Jurkat, Clone E6-1 (cell line): Measurements from ENCODE around the gene GDF10.

Experiments
- DNase-seq: peaks from one replicate; pipeline ENCODE4 v3.0.0-alpha.2; 2011; ENCODE audit warnings: low read depth, low spot score
- H3K4me3 ChIP-seq: 2 replicates; pipeline ENCODE4 v1.5.1; 2011; ENCODE audit warnings: mild to moderate bottlenecking, low read length, control low read depth, moderate library complexity

The GDF10 gene

GRCh38 chr10:47264797-47265281 lies 35.2 kb upstream of the GDF10 start:
- H3K4me3 ChIP-seq, result no peak overlapping the region
- peak; percentile 88 for DNase-seq

GRCh38 chr10:47266602-47267001 lies 33.4 kb upstream of the GDF10 start:
- no peak for DNase-seq
- H3K4me3 ChIP-seq, result no peak overlapping the region

- no peak overlapping the region for H3K4me3 ChIP-seq
- no peak for DNase-seq
Measured at GRCh38 chr10:47268696-47269095, 31.3 kb upstream of the GDF10 start.

GRCh38 chr10:47269294-47269693 lies 30.7 kb upstream of the GDF10 start:
- no peak for DNase-seq
- no peak overlapping the region for H3K4me3 ChIP-seq

- DNase-seq, result no peak
- H3K4me3 ChIP-seq, result no peak overlapping the region
Measured at GRCh38 chr10:47276071-47276470, 23.9 kb upstream of the GDF10 start.

- peak overlapping the region; percentile 20; the same call in 1 of the 2 replicates for H3K4me3 ChIP-seq
Measured at GRCh38 chr10:47276576-47277351, 23.2 kb upstream of the GDF10 start.

GRCh38 chr10:47277352-47278151 lies 22.4 kb upstream of the GDF10 start:
- peak overlapping the region; percentile 20 for H3K4me3 ChIP-seq
- peak; percentile 94 for DNase-seq

More at GRCh38 chr10:47276576-47277351, 23.2 kb upstream of the GDF10 start:
- no peak for DNase-seq

- peak; percentile 34 for DNase-seq
Measured at GRCh38 chr10:47278152-47278473, 21.9 kb upstream of the GDF10 start.

GRCh38 chr10:47278720-47279119 lies 21.3 kb upstream of the GDF10 start:
- DNase-seq, result no peak
- H3K4me3 ChIP-seq, result no peak overlapping the region

More at GRCh38 chr10:47278152-47278473, 21.9 kb upstream of the GDF10 start:
- H3K4me3 ChIP-seq, result no peak overlapping the region

- no peak for DNase-seq
- H3K4me3 ChIP-seq, result no peak overlapping the region
Measured at GRCh38 chr10:47279276-47279675, 20.7 kb upstream of the GDF10 start.

- no peak for DNase-seq
- no peak overlapping the region for H3K4me3 ChIP-seq
Measured at GRCh38 chr10:47282005-47282656, 17.9 kb upstream of the GDF10 start.

GRCh38 chr10:47282657-47283018 lies 17.4 kb upstream of the GDF10 start:
- H3K4me3 ChIP-seq, result no peak overlapping the region
- no peak for DNase-seq

- no peak overlapping the region for H3K4me3 ChIP-seq
- DNase-seq, result no peak
Measured at GRCh38 chr10:47283101-47283630, 16.8 kb upstream of the GDF10 start.

- no peak overlapping the region for H3K4me3 ChIP-seq
- no peak for DNase-seq
Measured at GRCh38 chr10:47283848-47284247, 16.1 kb upstream of the GDF10 start.

- no peak overlapping the region for H3K4me3 ChIP-seq
- no peak for DNase-seq
Measured at GRCh38 chr10:47285381-47286115, 14.4 kb upstream of the GDF10 start.

- no peak for DNase-seq
- no peak overlapping the region for H3K4me3 ChIP-seq
Measured at GRCh38 chr10:47286116-47286505, 13.9 kb upstream of the GDF10 start.

GRCh38 chr10:47286591-47287315 lies 13.2 kb upstream of the GDF10 start:
- no peak overlapping the region for H3K4me3 ChIP-seq
- peak; percentile 45 for DNase-seq

GRCh38 chr10:47287365-47287802 lies 12.6 kb upstream of the GDF10 start:
- DNase-seq, result no peak
- no peak overlapping the region for H3K4me3 ChIP-seq
